NCI-H1092 (cell line): ENCODE measurements around the gene UBE2V1.
"Not testable (repeated sequence)": the region's sequence is repeated elsewhere in the genome, so short reads cannot be mapped to it uniquely, and the experiment has no call there.

Experiments
- DNase-seq: peaks from one replicate; lab custom pipeline; 2025; lab: John Stamatoyannopoulos, UW

The UBE2V1 gene

GRCh38 chr20:50137702-50138101, 24.8 kb upstream of the UBE2V1 start:
- DNase-seq, result not testable (repeated sequence)

- no peak for DNase-seq
Observed at GRCh38 chr20:50136822-50137599, 24.1 kb upstream of the UBE2V1 start.

GRCh38 chr20:50135157-50135556, 22.2 kb upstream of the UBE2V1 start:
- DNase-seq, result not testable (repeated sequence)

- DNase-seq, result no peak
Observed at GRCh38 chr20:50133474-50134217, 20.7 kb upstream of the UBE2V1 start.

GRCh38 chr20:50133041-50133440, 20.1 kb upstream of the UBE2V1 start:
- no peak for DNase-seq

- DNase-seq, result no peak
Observed at GRCh38 chr20:50130995-50131394, 18.0 kb upstream of the UBE2V1 start.

- no peak for DNase-seq
Observed at GRCh38 chr20:50130356-50130723, 17.4 kb upstream of the UBE2V1 start.

GRCh38 chr20:50129662-50130355, 16.9 kb upstream of the UBE2V1 start:
- DNase-seq, result no peak

- no peak for DNase-seq
Observed at GRCh38 chr20:50128520-50128905, 15.6 kb upstream of the UBE2V1 start.

- DNase-seq, result no peak
Observed at GRCh38 chr20:50127587-50128519, 14.9 kb upstream of the UBE2V1 start.

GRCh38 chr20:50126662-50127061, 13.7 kb upstream of the UBE2V1 start:
- no peak for DNase-seq

GRCh38 chr20:50125279-50125678, 12.3 kb upstream of the UBE2V1 start:
- no peak for DNase-seq

GRCh38 chr20:50124496-50124895, 11.5 kb upstream of the UBE2V1 start:
- DNase-seq, result no peak

GRCh38 chr20:50123418-50123817, 10.5 kb upstream of the UBE2V1 start:
- no peak for DNase-seq

- DNase-seq, result no peak
Observed at GRCh38 chr20:50122763-50123162, 9.8 kb upstream of the UBE2V1 start.

GRCh38 chr20:50121858-50122271, 8.9 kb upstream of the UBE2V1 start:
- DNase-seq, result no peak

- no peak for DNase-seq
Observed at GRCh38 chr20:50120935-50121693, 8.2 kb upstream of the UBE2V1 start.

GRCh38 chr20:50118203-50118602, 5.3 kb upstream of the UBE2V1 start:
- no peak for DNase-seq

- DNase-seq, result no peak
Observed at GRCh38 chr20:50116368-50116999, 3.5 kb upstream of the UBE2V1 start.

GRCh38 chr20:50115591-50116367, 2.8 kb upstream of the UBE2V1 start:
- DNase-seq, result peak; percentile 69
